MCF 10A (cell line): Measurements from ENCODE around the gene SLC38A8. TPM values are rescaled to one million over a fixed set of nuclear protein-coding genes. Genes with fewer than 3 reads are reported as not detected.

Experiments
- BruUV-seq: library from RNA; stranded (reverse); fragments of 400-500 nt; replicated peaks from 2 replicates; lab custom pipeline; 2021; lab: Mats Ljungman, UMichigan
- CTCF ChIA-PET: fragments of 300-600 bp; sonication (Branson Sonifier 250); formaldehyde crosslinking; extraction: SDS; loops from one replicate; lab custom pipeline; 2021; ENCODE audit warnings: antibody characterized with exemption, inconsistent platforms; lab: Yijun Ruan, JAX
- POLR2A ChIA-PET: fragments of 300-600, 350-650 bp; sonication (Branson Sonifier 250); formaldehyde crosslinking; extraction: SDS; loops from one replicate; lab custom pipeline; 2020; ENCODE audit warnings: antibody characterized with exemption, inconsistent platforms; lab: Yijun Ruan, JAX
- DNase-seq: peaks from one replicate; pipeline ENCODE4 v3.0.0-alpha.2; 2018; ENCODE audit not compliant: unreplicated experiment
- H3K27ac Mint-ChIP-seq: one replicate; pipeline ENCODE4 v1.8.0; 2022; ENCODE audit warnings: mild to moderate bottlenecking, low read depth, mixed read lengths; ENCODE audit not compliant: unreplicated experiment
- H3K27me3 Mint-ChIP-seq: one replicate; pipeline ENCODE4 v1.8.0; 2022; ENCODE audit warnings: mixed read lengths; ENCODE audit not compliant: insufficient read depth, unreplicated experiment
- H3K36me3 Mint-ChIP-seq: one replicate; pipeline ENCODE4 v1.8.0; 2022; ENCODE audit warnings: mild to moderate bottlenecking, moderate library complexity, mixed read lengths; ENCODE audit not compliant: insufficient read depth, unreplicated experiment
- H3K4me1 Mint-ChIP-seq: one replicate; pipeline ENCODE4 v1.8.0; 2022; ENCODE audit warnings: mixed read lengths; ENCODE audit not compliant: insufficient read depth, unreplicated experiment
- H3K4me3 Mint-ChIP-seq: one replicate; pipeline ENCODE4 v1.8.0; 2022; ENCODE audit warnings: mild to moderate bottlenecking, moderate library complexity, mixed read lengths; ENCODE audit not compliant: unreplicated experiment
- H3K9me3 Mint-ChIP-seq: one replicate; pipeline ENCODE4 v1.8.0; 2022; ENCODE audit warnings: mixed read lengths; ENCODE audit not compliant: unreplicated experiment
- intact Hi-C: fragments of 100-400 bp; cut with micrococcal nuclease; formaldehyde crosslinking; loops from 2 replicates; pipeline ENCODE4 v1.14.1; 2022
- total RNA-seq: library from RNA; stranded (reverse); gene quantifications from 2 replicates; pipeline ENCODE4 v1.2.3, GENCODE V29; 2022
- TF ChIP-seq, protein P1 (sequence below): fragments of 200-600 bp; IDR thresholded peaks from one replicate; pipeline ENCODE4 v1.8.0; 2022; ENCODE audit warnings: antibody characterized with exemption, mild to moderate bottlenecking; ENCODE audit not compliant: unreplicated experiment

Gene SLC38A8
- total RNA-seq, 1 experiment from 2014 or later = not detected

DNA sequence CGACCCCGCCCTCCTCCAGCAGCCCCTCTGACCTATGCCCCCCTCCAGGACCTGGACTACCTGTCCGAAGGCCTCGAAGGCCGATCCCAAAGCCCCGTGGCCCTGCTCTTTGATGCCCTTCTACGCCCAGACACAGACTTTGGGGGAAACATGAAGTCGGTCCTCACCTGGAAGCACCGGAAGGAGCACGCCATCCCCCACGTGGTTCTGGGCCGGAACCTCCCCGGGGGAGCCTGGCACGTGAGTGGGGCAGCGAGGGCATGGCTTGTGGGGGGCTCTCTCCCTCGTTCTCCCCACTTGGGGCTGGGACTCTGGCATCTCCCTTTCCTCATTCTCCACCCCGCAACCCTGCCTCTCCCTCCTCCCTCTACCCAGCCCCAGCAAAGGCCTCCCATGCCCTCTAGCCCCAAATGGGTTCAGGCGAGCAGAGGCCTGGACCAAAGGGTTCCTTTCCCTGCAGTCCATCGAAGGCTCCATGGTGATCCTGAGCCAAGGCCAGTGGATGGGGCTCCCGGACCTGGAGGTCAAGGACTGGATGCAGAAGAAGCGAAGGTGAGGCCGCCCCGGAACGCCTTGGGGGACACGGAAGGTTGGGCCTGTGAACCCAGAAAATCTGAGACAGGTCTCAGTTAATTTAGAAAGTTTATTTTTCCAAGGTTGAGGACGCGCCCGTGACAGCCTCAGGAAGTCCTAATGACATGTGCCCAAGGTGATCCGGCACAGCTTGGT is 81.9 kb downstream of the SLC38A8 start:
- TF ChIP-seq, protein P1, sequence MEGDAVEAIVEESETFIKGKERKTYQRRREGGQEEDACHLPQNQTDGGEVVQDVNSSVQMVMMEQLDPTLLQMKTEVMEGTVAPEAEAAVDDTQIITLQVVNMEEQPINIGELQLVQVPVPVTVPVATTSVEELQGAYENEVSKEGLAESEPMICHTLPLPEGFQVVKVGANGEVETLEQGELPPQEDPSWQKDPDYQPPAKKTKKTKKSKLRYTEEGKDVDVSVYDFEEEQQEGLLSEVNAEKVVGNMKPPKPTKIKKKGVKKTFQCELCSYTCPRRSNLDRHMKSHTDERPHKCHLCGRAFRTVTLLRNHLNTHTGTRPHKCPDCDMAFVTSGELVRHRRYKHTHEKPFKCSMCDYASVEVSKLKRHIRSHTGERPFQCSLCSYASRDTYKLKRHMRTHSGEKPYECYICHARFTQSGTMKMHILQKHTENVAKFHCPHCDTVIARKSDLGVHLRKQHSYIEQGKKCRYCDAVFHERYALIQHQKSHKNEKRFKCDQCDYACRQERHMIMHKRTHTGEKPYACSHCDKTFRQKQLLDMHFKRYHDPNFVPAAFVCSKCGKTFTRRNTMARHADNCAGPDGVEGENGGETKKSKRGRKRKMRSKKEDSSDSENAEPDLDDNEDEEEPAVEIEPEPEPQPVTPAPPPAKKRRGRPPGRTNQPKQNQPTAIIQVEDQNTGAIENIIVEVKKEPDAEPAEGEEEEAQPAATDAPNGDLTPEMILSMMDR = no peak
- no peak for DNase-seq
- intact Hi-C loops = no loop called here
- Mint-ChIP-seq H3K9me3 (no peaks in the 10 kb centered on the region), H3K27ac (no peak overlapping the region), H3K4me1 (no peaks in the 10 kb centered on the region), H3K36me3 (no peaks in the 10 kb centered on the region), H3K4me3 (no peak overlapping the region), H3K27me3 (no peaks in the 10 kb centered on the region)
- ChIA-PET POLR2A (no interaction called here), CTCF (interaction anchor here (0.6 to 14.7 kb wide), 7 partner anchors 8 to 124 kb away, joined by 3 to 220 read pairs (median 3); partner anchors contain the start of gene OSGIN1)
- no TSS peak for BruUV-seq

Other genes starting within 250 kb of the SLC38A8 start
- gene HSBP1, start 234.8 kb downstream of the SLC38A8 start, total RNA-seq = 101 and 138 TPM in 2 replicates
- gene MLYCD, start 143.7 kb downstream of the SLC38A8 start, total RNA-seq = 2.5 and 3.3 TPM in 2 replicates
- 3.7 and 6.3 TPM in 2 replicates for gene OSGIN1, start 89.6 kb downstream of the SLC38A8 start, total RNA-seq
- 2.3 and 3.6 TPM in 2 replicates for gene NECAB2, start 74.6 kb downstream of the SLC38A8 start, total RNA-seq
- 63.6 and 75.1 TPM in 2 replicates for gene MBTPS1, start 74.1 kb upstream of the SLC38A8 start, total RNA-seq
- gene HSDL1, start 102.4 kb upstream of the SLC38A8 start, total RNA-seq = 13.3 and 20.9 TPM in 2 replicates
- gene DNAAF1, start 102.5 kb upstream of the SLC38A8 start, total RNA-seq = not detected in 2 replicates
- gene TAF1C, start 144.3 kb upstream of the SLC38A8 start, total RNA-seq = 29.3 and 35.1 TPM in 2 replicates
- not detected in 2 replicates for gene ADAD2, start 148.4 kb upstream of the SLC38A8 start, total RNA-seq
- not detected in 2 replicates for gene KCNG4, start 197.2 kb upstream of the SLC38A8 start, total RNA-seq